Tibial nerve (tissue), 4 donors: ENCODE results near the gene RELL1. TPM values are rescaled to one million over a fixed set of nuclear protein-coding genes. Genes with fewer than 3 reads are reported as not detected.

Experiments
- DNase-seq, 2 donors: peaks; one replicate each; pipeline ENCODE4 v3.0.0-alpha.2; 2019; ENCODE audit warnings: low spot score in 2 of 2
- H3K27ac ChIP-seq, 4 donors: fragments of 200-600 bp; sonication (generic) in 3 of 4; one replicate each; pipeline ENCODE4 v1.5.1; 2017 to 2019; ENCODE audit warnings: mild to moderate bottlenecking in 1 of 4
- H3K27me3 ChIP-seq, 2 donors: fragments of 200-600 bp; sonication (generic) in 1 of 2; one replicate each; pipeline versions ENCODE4 v1.5.1 to v1.6.0; 2017 to 2019
- H3K36me3 ChIP-seq, 3 donors: fragments of 200-600 bp; sonication (generic); one replicate each; pipeline ENCODE4 v1.5.1; 2018 to 2019
- H3K4me1 ChIP-seq, 4 donors: fragments of 200-600 bp; sonication (generic) in 3 of 4; one replicate each; pipeline ENCODE4 v1.5.1; 2017 to 2019
- H3K4me3 ChIP-seq, 4 donors: fragments of 200-600 bp; sonication (generic) in 3 of 4; one replicate each; pipeline ENCODE4 v1.5.1; 2017 to 2019; ENCODE audit warnings: mild to moderate bottlenecking in 1 of 4, moderate library complexity in 1 of 4
- H3K9me3 ChIP-seq, 4 donors: fragments of 200-600 bp; sonication (generic) in 3 of 4; one replicate each; pipeline ENCODE4 v1.5.1; 2017 to 2019
- CTCF ChIP-seq, 5 experiments: fragments of 200-600 bp in 3 of 5; fragments of 450-650 bp in 2 of 5; sonication (generic) in 3 of 5; IDR thresholded peaks; one replicate each; pipeline ENCODE4 v1.5.1; 2016 to 2019; ENCODE audit warnings: antibody characterized with exemption in 5 of 5, mild to moderate bottlenecking in 3 of 5, moderate library complexity in 2 of 5
- EP300 ChIP-seq, 2 donors: sonication (generic); formaldehyde crosslinking; IDR thresholded peaks; one replicate each; pipeline ENCODE4 v1.6.1; 2017; ENCODE audit warnings: antibody characterized with exemption in 2 of 2, mild to moderate bottlenecking in 1 of 2
- POLR2A ChIP-seq, 2 donors: fragments of 450-650 bp; IDR thresholded peaks; one replicate each; pipeline ENCODE4 v1.6.1; 2017; ENCODE audit warnings: antibody characterized with exemption in 2 of 2, mild to moderate bottlenecking in 2 of 2, moderate library complexity in 2 of 2
- WGBS, 2 donors: methylation state at CpG; one replicate each; pipeline ENCODE4 v1.1.5; 2018; 5-methylcytosine and 5-hydroxymethylcytosine counted together
- total RNA-seq, 4 donors: library from RNA; depleted of rRNA; stranded (reverse); fragments of >200 nt; gene quantifications; one replicate each; pipeline ENCODE4 v1.1.0, GENCODE V29; 2016

Gene RELL1
- total RNA-seq, 4 donors from 2014 or later: 43.8 to 78.0 (median 61.2) TPM

GRCh38 chr4:37641886-37642849 is 44.0 kb downstream of the RELL1 start:
- WGBS, 2 donors: 57 to 58% methylated on average over 11 of the region's 11 CpGs
- DNase-seq: no peak
- Histone ChIP-seq H3K27me3 (no peaks in the 10 kb centered on the region), H3K27ac (peak overlapping the region in 2 of 4 donors; percentile 25 to 40), H3K36me3 (peaks cover 0 to 40% (median 3%) of the 10 kb centered on the region in 3 donors), H3K4me1 (peaks cover 0 to 18% (median 3%) of the 10 kb centered on the region in 4 donors), H3K9me3 (no peaks in the 10 kb centered on the region), H3K4me3 (no peak overlapping the region)
- no peak for TF ChIP-seq CTCF (IDR thresholded peaks at IDR 0.05)
- no peak for TF ChIP-seq POLR2A (IDR thresholded peaks at IDR 0.05)
- TF ChIP-seq EP300 (IDR thresholded peaks at IDR 0.05): no peak

GRCh38 chr4:37641352-37641751 is 44.8 kb downstream of the RELL1 start:
- peaks cover 0 to 18% (median 3%) of the 10 kb centered on the region in 4 donors for H3K4me1 ChIP-seq
- H3K27me3 ChIP-seq: no peaks in the 10 kb centered on the region
- TF ChIP-seq EP300 (IDR thresholded peaks at IDR 0.05) (no peak), CTCF (IDR thresholded peaks at IDR 0.05) (no peak), POLR2A (IDR thresholded peaks at IDR 0.05) (no peak)
- H3K9me3 ChIP-seq: no peaks in the 10 kb centered on the region
- H3K36me3 ChIP-seq: peaks cover 0 to 38% (median 3%) of the 10 kb centered on the region in 3 donors
- peak overlapping the region in 1 of 4 donors; percentile 40 for H3K27ac ChIP-seq
- no peak overlapping the region for H3K4me3 ChIP-seq
- WGBS, 2 donors: 75 to 87% methylated on average over 3 of the region's 3 CpGs
- DNase-seq: no peak

GRCh38 chr4:37639551-37640285 is 46.5 kb downstream of the RELL1 start:
- no peak for DNase-seq
- no peaks in the 10 kb centered on the region for H3K9me3 ChIP-seq
- H3K27me3 ChIP-seq: no peaks in the 10 kb centered on the region
- 57 to 63% methylated on average over 4 of the region's 4 CpGs for WGBS, 2 donors
- peaks cover 0 to 18% (median 3%) of the 10 kb centered on the region in 4 donors for H3K4me1 ChIP-seq
- peaks cover 0 to 32% (median 0%) of the 10 kb centered on the region in 3 donors for H3K36me3 ChIP-seq
- no peak overlapping the region for H3K4me3 ChIP-seq
- peak in 1 of 2 donors; percentile 29 for TF ChIP-seq EP300 (IDR thresholded peaks at IDR 0.05)
- TF ChIP-seq CTCF (IDR thresholded peaks at IDR 0.05): no peak
- H3K27ac ChIP-seq: no peak overlapping the region

- Histone ChIP-seq H3K27me3 (no peaks in the 10 kb centered on the region), H3K9me3 (no peaks in the 10 kb centered on the region), H3K4me1 (peaks cover 0 to 29% (median 5%) of the 10 kb centered on the region in 4 donors), H3K27ac (no peak overlapping the region), H3K36me3 (peaks cover 0 to 56% (median 0%) of the 10 kb centered on the region in 3 donors), H3K4me3 (no peak overlapping the region)
- 93 to 95% methylated on average over 6 of the region's 6 CpGs for WGBS, 2 donors
- no peak for DNase-seq
- TF ChIP-seq EP300 (IDR thresholded peaks at IDR 0.05): no peak
- no peak for TF ChIP-seq POLR2A (IDR thresholded peaks at IDR 0.05)
- no peak for TF ChIP-seq CTCF (IDR thresholded peaks at IDR 0.05)
Measured at GRCh38 chr4:37635155-37635554, 51.0 kb downstream of the RELL1 start.
